Rectal smooth muscle tissue (tissue), 1 donor: ENCODE data around the gene SYNE3.
A peak's percentile ranks its signal among the peaks of the same experiment; 100 is the strongest.

ENCODE experiments used
- H3K27ac ChIP-seq: one replicate; pipeline ENCODE4 v1.7.0; 2013; ENCODE audit warnings: low read depth, low read length, inconsistent platforms
- H3K27me3 ChIP-seq: one replicate; pipeline ENCODE4 v1.7.0; 2013; ENCODE audit warnings: low read length; ENCODE audit not compliant: control insufficient read depth, insufficient read depth
- H3K36me3 ChIP-seq: one replicate; pipeline ENCODE4 v1.7.0; 2013; ENCODE audit warnings: low read length; ENCODE audit not compliant: control insufficient read depth, insufficient read depth
- H3K4me1 ChIP-seq: one replicate; pipeline ENCODE4 v1.7.0; 2013; ENCODE audit warnings: low read length; ENCODE audit not compliant: control insufficient read depth, insufficient read depth
- H3K4me3 ChIP-seq: one replicate; pipeline ENCODE4 v1.7.0; 2013; ENCODE audit warnings: low read length
- H3K9ac ChIP-seq: one replicate; pipeline ENCODE4 v1.7.0; 2013; ENCODE audit warnings: low read length

Gene SYNE3

GRCh38 chr14:95547626-95548327, 31.3 kb upstream of the SYNE3 start:
- peaks cover 3% of the 10 kb centered on the region for H3K36me3 ChIP-seq
- no peak overlapping the region for H3K4me3 ChIP-seq
- no peak overlapping the region for H3K27ac ChIP-seq
- no peaks in the 10 kb centered on the region for H3K27me3 ChIP-seq
- no peaks in the 10 kb centered on the region for H3K4me1 ChIP-seq
- no peak overlapping the region for H3K9ac ChIP-seq

GRCh38 chr14:95547272-95547625, 30.8 kb upstream of the SYNE3 start:
- no peaks in the 10 kb centered on the region for H3K27me3 ChIP-seq
- H3K27ac ChIP-seq: no peak overlapping the region
- no peak overlapping the region for H3K4me3 ChIP-seq
- H3K4me1 ChIP-seq: no peaks in the 10 kb centered on the region
- peaks cover 3% of the 10 kb centered on the region for H3K36me3 ChIP-seq
- H3K9ac ChIP-seq: no peak overlapping the region

- Histone ChIP-seq H3K9ac (no peak overlapping the region), H3K36me3 (peaks cover 3% of the 10 kb centered on the region), H3K4me1 (no peaks in the 10 kb centered on the region), H3K27me3 (no peaks in the 10 kb centered on the region), H3K4me3 (no peak overlapping the region), H3K27ac (no peak overlapping the region)
Observed at GRCh38 chr14:95545515-95546168, 29.2 kb upstream of the SYNE3 start.

GRCh38 chr14:95544588-95544987, 28.1 kb upstream of the SYNE3 start:
- Histone ChIP-seq H3K4me1 (no peaks in the 10 kb centered on the region), H3K27me3 (no peaks in the 10 kb centered on the region), H3K27ac (no peak overlapping the region), H3K9ac (no peak overlapping the region), H3K4me3 (no peak overlapping the region), H3K36me3 (no peaks in the 10 kb centered on the region)

GRCh38 chr14:95543021-95543420, 26.6 kb upstream of the SYNE3 start:
- no peaks in the 10 kb centered on the region for H3K36me3 ChIP-seq
- H3K27ac ChIP-seq: no peak overlapping the region
- no peaks in the 10 kb centered on the region for H3K4me1 ChIP-seq
- no peak overlapping the region for H3K9ac ChIP-seq
- no peaks in the 10 kb centered on the region for H3K27me3 ChIP-seq
- no peak overlapping the region for H3K4me3 ChIP-seq

GRCh38 chr14:95541932-95542930, 25.8 kb upstream of the SYNE3 start:
- no peak overlapping the region for H3K4me3 ChIP-seq
- H3K9ac ChIP-seq: no peak overlapping the region
- H3K27ac ChIP-seq: no peak overlapping the region
- H3K36me3 ChIP-seq: no peaks in the 10 kb centered on the region
- no peaks in the 10 kb centered on the region for H3K27me3 ChIP-seq
- H3K4me1 ChIP-seq: no peaks in the 10 kb centered on the region

GRCh38 chr14:95541346-95541745, 24.9 kb upstream of the SYNE3 start:
- Histone ChIP-seq H3K36me3 (no peaks in the 10 kb centered on the region), H3K4me1 (peaks cover 1% of the 10 kb centered on the region), H3K9ac (no peak overlapping the region), H3K27ac (no peak overlapping the region), H3K27me3 (no peaks in the 10 kb centered on the region), H3K4me3 (no peak overlapping the region)

- no peak overlapping the region for H3K27ac ChIP-seq
Observed at GRCh38 chr14:95540236-95540855, 23.9 kb upstream of the SYNE3 start.

GRCh38 chr14:95538801-95539509, 22.5 kb upstream of the SYNE3 start:
- peaks cover 10% of the 10 kb centered on the region for H3K4me1 ChIP-seq
- H3K36me3 ChIP-seq: no peaks in the 10 kb centered on the region
- H3K27ac ChIP-seq: no peak overlapping the region
- H3K4me3 ChIP-seq: no peak overlapping the region
- H3K27me3 ChIP-seq: no peaks in the 10 kb centered on the region
- H3K9ac ChIP-seq: no peak overlapping the region

More at GRCh38 chr14:95540236-95540855, 23.9 kb upstream of the SYNE3 start:
- H3K4me1 ChIP-seq: peaks cover 10% of the 10 kb centered on the region
- H3K4me3 ChIP-seq: no peak overlapping the region
- H3K9ac ChIP-seq: no peak overlapping the region
- no peaks in the 10 kb centered on the region for H3K36me3 ChIP-seq
- no peaks in the 10 kb centered on the region for H3K27me3 ChIP-seq

GRCh38 chr14:95537298-95538089, 21.0 kb upstream of the SYNE3 start:
- no peak overlapping the region for H3K27ac ChIP-seq
- H3K4me1 ChIP-seq: peaks cover 19% of the 10 kb centered on the region
- H3K27me3 ChIP-seq: no peaks in the 10 kb centered on the region
- H3K4me3 ChIP-seq: no peak overlapping the region
- H3K36me3 ChIP-seq: no peaks in the 10 kb centered on the region
- H3K9ac ChIP-seq: no peak overlapping the region

- H3K4me1 ChIP-seq: peaks cover 21% of the 10 kb centered on the region
- H3K4me3 ChIP-seq: peak overlapping the region; percentile 77
- no peak overlapping the region for H3K27ac ChIP-seq
- no peaks in the 10 kb centered on the region for H3K36me3 ChIP-seq
- no peak overlapping the region for H3K9ac ChIP-seq
- no peaks in the 10 kb centered on the region for H3K27me3 ChIP-seq
Observed at GRCh38 chr14:95536671-95537070, 20.2 kb upstream of the SYNE3 start.
